Hematopoietic multipotent progenitor cell treated with erythropoietin and hydrocortisone succinate and interleukin-3 and kit ligand, for 15 days (in vitro differentiated cells): ENCODE measurements around the gene RNF223.
"Not testable (repeated sequence)": the region's sequence is repeated elsewhere in the genome, so short reads cannot be mapped to it uniquely, and the experiment has no call there.

Experiments used
- DNase-seq: peaks from one replicate; pipeline ENCODE4 v3.0.0-alpha.2; 2015; ENCODE audit warnings: low spot score

The RNF223 gene

DNA sequence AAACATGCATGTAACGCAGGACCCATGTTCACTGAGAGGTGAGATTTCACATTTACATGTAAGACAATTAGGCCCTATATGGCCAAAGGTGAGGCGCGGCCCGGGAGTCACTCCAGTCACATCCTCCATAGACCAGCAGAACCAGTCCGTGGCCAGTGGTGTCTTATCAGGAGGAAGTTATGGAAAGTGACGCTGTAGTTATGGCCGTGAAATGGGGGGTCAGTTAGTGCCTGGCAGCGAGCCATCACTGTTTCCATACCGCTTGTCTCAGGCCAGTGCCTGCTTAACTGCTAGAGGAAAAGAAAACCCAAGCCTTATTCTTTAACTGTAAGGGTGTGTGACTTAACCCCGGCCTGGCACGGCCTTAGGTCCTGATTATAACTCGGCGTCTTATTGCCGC, 35.6 kb upstream of the RNF223 start:
- no peak for DNase-seq

- DNase-seq: no peak
Observed at GRCh38 chr1:1106510-1107221, 32.6 kb upstream of the RNF223 start.

DNA sequence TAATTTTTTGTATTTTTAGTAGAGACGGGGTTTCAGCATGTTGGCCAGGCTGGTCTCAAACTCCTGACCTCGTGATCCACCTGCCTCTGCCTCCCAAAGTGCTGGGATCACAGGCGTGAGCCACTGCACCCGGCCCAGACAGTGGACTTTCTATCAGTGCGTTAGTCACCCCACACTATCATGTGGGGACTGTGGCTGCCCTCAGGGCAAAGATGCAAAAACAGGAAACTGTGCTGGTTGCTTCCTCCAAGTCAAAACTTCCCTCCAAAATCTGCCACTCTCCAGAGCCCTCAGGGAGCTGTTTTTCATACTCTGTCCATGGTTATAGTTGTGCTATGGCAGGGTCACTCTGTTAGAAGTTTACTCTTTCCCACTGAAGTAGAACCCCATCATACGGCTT, 30.0 kb upstream of the RNF223 start:
- DNase-seq: not testable (repeated sequence)

GRCh38 chr1:1101503-1101902, 27.4 kb upstream of the RNF223 start:
- DNase-seq: no peak

- DNase-seq: no peak
Observed at GRCh38 chr1:1100296-1100695, 26.2 kb upstream of the RNF223 start.

GRCh38 chr1:1099506-1100183, 25.5 kb upstream of the RNF223 start:
- no peak for DNase-seq

DNA sequence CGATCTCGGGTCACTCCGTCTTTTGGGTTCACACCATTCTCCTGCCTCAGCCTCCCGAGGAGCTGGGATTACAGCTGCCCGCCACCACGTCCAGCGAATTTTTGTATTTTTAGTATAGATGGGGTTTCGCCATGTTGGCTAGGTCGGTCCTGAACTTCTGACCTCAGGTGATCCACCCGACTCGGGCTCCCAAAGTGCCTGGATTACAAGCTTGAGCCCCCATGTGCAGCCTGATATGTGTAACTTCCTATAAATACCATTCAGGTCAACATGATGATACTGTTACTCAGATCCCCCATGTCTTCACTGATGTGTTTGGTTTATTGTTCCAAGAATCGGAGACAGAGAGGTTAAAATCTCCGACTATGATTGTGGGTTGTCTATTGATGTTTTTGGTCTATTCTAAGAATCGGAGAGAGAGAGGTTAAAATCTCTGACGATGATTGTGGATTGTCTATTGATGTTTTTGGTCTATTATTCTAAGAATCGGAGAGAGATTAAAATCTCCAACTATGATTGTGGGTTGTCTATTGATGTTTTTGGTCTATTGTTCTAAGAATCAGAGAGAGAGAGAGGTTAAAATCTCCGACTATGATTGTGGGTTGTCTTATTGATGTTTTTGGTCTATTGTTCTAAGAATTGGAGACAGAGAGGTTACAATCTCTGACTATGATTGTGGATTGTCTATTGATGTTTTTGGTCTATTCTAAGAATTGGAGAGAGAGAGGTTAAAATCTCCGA, 24.7 kb upstream of the RNF223 start:
- no peak for DNase-seq

DNA sequence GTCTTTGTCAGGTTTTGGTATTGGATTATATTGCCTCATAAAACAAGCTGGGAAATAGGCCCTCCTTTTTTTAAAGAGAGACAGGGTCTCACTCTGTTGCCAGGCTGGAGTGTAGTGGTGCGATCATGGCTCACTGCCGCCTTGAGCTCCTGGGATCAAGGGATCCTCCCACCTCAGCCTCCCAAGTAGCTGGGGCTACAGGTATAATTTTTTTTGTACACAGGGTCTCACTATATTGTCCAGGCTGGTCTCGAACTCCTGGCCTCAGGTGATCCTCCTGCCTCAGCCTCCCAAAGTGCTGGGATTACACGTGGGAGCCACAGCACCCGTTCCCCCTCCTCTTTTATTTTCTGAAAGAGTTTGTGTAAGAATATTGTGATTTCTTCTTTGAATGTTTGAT, 22.0 kb upstream of the RNF223 start:
- not testable (repeated sequence) for DNase-seq

- DNase-seq: no peak
Observed at GRCh38 chr1:1094981-1095380, 20.9 kb upstream of the RNF223 start.

DNA sequence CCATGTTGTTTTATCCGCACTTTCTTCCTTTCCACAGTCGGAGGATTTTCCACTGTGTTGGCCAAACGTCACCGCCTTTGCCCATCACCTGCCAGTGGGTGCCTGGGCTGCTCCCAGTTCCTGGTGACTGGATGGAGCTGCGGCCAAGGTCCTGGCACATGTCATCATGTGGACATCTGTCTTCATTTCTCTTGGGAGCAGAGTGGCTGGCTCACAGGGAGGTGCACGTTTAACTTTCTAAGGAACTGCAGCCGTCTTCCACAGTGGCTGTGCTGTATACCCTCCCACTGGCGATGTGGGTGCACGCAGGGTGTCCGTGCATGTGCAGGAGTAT, 19.5 kb upstream of the RNF223 start:
- no peak for DNase-seq

- no peak for DNase-seq
Observed at GRCh38 chr1:1092894-1093609, 18.9 kb upstream of the RNF223 start.

- DNase-seq: no peak
Observed at GRCh38 chr1:1092149-1092855, 18.2 kb upstream of the RNF223 start.

- peak; percentile 23 for DNase-seq
Observed at GRCh38 chr1:1091344-1092148, 17.4 kb upstream of the RNF223 start.

GRCh38 chr1:1090424-1091343, 16.6 kb upstream of the RNF223 start:
- no peak for DNase-seq

GRCh38 chr1:1089731-1090423, 15.8 kb upstream of the RNF223 start:
- no peak for DNase-seq

DNA sequence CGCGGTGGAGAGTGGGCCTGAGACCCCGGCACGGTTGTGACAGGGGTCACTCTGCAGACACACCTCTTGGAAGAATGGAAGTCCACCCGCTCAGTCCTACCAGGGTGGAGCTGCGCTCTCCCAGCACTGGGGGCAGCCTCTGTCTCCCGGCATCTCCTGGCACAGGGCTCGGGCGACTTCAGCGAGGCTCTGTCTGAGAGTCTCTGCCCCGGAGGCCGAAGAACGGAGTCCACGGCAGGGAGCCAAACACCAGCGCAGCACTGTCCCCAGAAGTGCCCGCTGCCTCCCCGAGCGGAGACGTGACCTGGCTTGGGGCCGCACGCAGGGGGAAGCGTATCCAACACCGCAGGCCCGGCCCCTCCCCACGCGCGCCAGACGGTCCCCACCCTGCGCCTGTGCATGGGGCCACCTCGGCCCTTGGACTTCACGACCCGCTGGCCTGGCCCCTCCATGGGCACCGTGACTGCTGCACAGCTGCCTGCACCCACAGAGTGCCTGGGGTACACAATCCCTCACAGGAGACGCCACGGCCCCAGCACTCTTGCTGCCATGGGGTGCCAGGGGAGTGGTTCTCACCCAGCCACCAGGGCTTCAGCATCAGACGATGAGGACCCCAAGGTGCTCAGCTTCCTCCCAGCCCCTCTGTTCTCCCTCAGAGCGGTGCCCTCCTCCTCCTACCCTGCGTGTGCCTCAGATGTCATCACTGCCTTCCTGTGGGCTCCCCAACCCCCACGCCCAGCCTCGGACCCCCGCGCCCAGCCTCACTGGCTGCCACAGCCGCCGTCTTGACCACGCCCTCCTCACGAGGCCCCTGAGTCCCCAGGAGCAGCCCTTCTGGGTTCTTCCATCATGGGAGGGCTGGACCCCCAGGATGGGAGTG, 14.9 kb upstream of the RNF223 start:
- no peak for DNase-seq

GRCh38 chr1:1088029-1088800, 14.1 kb upstream of the RNF223 start:
- DNase-seq: no peak
